ENCODE results near the gene WFS1. TPM values are rescaled to one million over a fixed set of nuclear protein-coding genes. Genes with fewer than 3 reads are reported as not detected.

WFS1 gene
- total RNA-seq, 1 experiment from 2014 or later = 57.1 TPM

- H3K9me3 ChIP-seq (ENCODE audit: insufficient read depth, low read depth) = no peaks in the 10 kb centered on the region
- no peaks in the 10 kb centered on the region for H3K27me3 ChIP-seq (ENCODE audit: insufficient read depth, low read depth)
- TF ChIP-seq EZH2 (IDR thresholded peaks at IDR 0.05; ENCODE audit: low read depth) (no peak), CTCF (conservative IDR thresholded peaks at IDR 0.05) (no peak; the same call in 1 of the 2 replicates)
- no TSS peak for BruUV-seq (replicated peaks)
- DNase-seq = peak; percentile 74 to 84
- no peaks in the 10 kb centered on the region for H3K36me3 ChIP-seq (ENCODE audit: low read depth)
- H3K9me2 ChIP-seq (ENCODE audit: insufficient read depth) = no peaks in the 10 kb centered on the region
- peak overlapping the region; percentile 66 for H3K4me2 ChIP-seq
- POLR2A ChIA-PET (ENCODE audit: unreplicated experiment) = no interaction called here
- H3F3A ChIP-seq (ENCODE audit: insufficient read depth, low read depth) = peaks cover 18% of the 10 kb centered on the region
- peak overlapping the region; percentile 15; the same call in 1 of the 2 replicates for H3K4me3 ChIP-seq
- 0 out of 2 replicates have a peak overlapping the region, but pooled peaks have one; percentile 1 for H2AFZ ChIP-seq
- peaks cover 18% of the 10 kb centered on the region for H3K4me1 ChIP-seq (replicated peaks; ENCODE audit: insufficient read depth)
- H4K20me1 ChIP-seq (ENCODE audit: insufficient read depth) = no peaks in the 10 kb centered on the region
- H3K27ac ChIP-seq = peak overlapping the region; percentile 46
- intact Hi-C loops (cut with micrococcal nuclease; ENCODE audit: unreplicated experiment) = loop anchor here (1.0 to 5.0 kb wide), 3 partner anchors 128 to 738 kb away; partner anchors contain the start of gene PPP2R2C
- CTCF ChIA-PET = interaction anchor here (1.1 kb wide), 1 partner anchor 93 kb away, joined by 3 read pairs; no protein-coding TSS in a partner anchor
- no peaks in the 10 kb centered on the region for H3K79me2 ChIP-seq (ENCODE audit: low read depth)
Observed at GRCh38 chr4:6343939-6344408, 74.3 kb downstream of the WFS1 start.

- Histone ChIP-seq H3K4me2 (no peak overlapping the region), H3K27ac (no peak overlapping the region; the same call in 1 of the 2 replicates), H3K27me3 (ENCODE audit: insufficient read depth, low read depth) (no peaks in the 10 kb centered on the region), H3K4me1 (replicated peaks; ENCODE audit: insufficient read depth) (peaks cover 18% of the 10 kb centered on the region), H2AFZ (no peak overlapping the region), H3K9me2 (ENCODE audit: insufficient read depth) (no peaks in the 10 kb centered on the region), H3K4me3 (no peak overlapping the region), H3F3A (ENCODE audit: insufficient read depth, low read depth) (peaks cover 18% of the 10 kb centered on the region), H3K79me2 (ENCODE audit: low read depth) (no peaks in the 10 kb centered on the region), H3K9me3 (ENCODE audit: insufficient read depth, low read depth) (no peaks in the 10 kb centered on the region), H4K20me1 (ENCODE audit: insufficient read depth) (no peaks in the 10 kb centered on the region), H3K36me3 (ENCODE audit: low read depth) (no peaks in the 10 kb centered on the region)
- ChIA-PET CTCF (no interaction called here), POLR2A (ENCODE audit: unreplicated experiment) (no interaction called here)
- BruUV-seq (replicated peaks) = no TSS peak
- no peak for DNase-seq
- no peak for TF ChIP-seq CTCF (conservative IDR thresholded peaks at IDR 0.05)
- TF ChIP-seq EZH2 (IDR thresholded peaks at IDR 0.05; ENCODE audit: low read depth) = no peak
- intact Hi-C loops (cut with micrococcal nuclease; ENCODE audit: unreplicated experiment) = no loop called here
Observed at GRCh38 chr4:6345096-6345830, 75.6 kb downstream of the WFS1 start.

- H3K27me3 ChIP-seq (ENCODE audit: insufficient read depth, low read depth) = no peaks in the 10 kb centered on the region
- no peak for DNase-seq
- no peaks in the 10 kb centered on the region for H4K20me1 ChIP-seq (ENCODE audit: insufficient read depth)
- intact Hi-C loops (cut with micrococcal nuclease; ENCODE audit: unreplicated experiment) = no loop called here
- H3K4me3 ChIP-seq = no peak overlapping the region
- H3K79me2 ChIP-seq (ENCODE audit: low read depth) = no peaks in the 10 kb centered on the region
- ChIA-PET POLR2A (ENCODE audit: unreplicated experiment) (no interaction called here), CTCF (no interaction called here)
- no peak overlapping the region for H3K4me2 ChIP-seq
- peaks cover 18% of the 10 kb centered on the region for H3K4me1 ChIP-seq (replicated peaks; ENCODE audit: insufficient read depth)
- no peaks in the 10 kb centered on the region for H3K9me2 ChIP-seq (ENCODE audit: insufficient read depth)
- peaks cover 18% of the 10 kb centered on the region for H3F3A ChIP-seq (ENCODE audit: insufficient read depth, low read depth)
- no peaks in the 10 kb centered on the region for H3K9me3 ChIP-seq (ENCODE audit: insufficient read depth, low read depth)
- no TSS peak for BruUV-seq (replicated peaks)
- H3K27ac ChIP-seq = no peak overlapping the region
- no peak overlapping the region for H2AFZ ChIP-seq
- no peaks in the 10 kb centered on the region for H3K36me3 ChIP-seq (ENCODE audit: low read depth)
- TF ChIP-seq EZH2 (IDR thresholded peaks at IDR 0.05; ENCODE audit: low read depth) (no peak), CTCF (conservative IDR thresholded peaks at IDR 0.05) (no peak)
Observed at GRCh38 chr4:6345866-6346265, 76.2 kb downstream of the WFS1 start.
